ENCODE data around the gene MAD1L1. TPM values are rescaled to one million over a fixed set of nuclear protein-coding genes. Genes with fewer than 3 reads are reported as not detected.
A peak's percentile ranks its signal among the peaks of the same experiment; 100 is the strongest.

Gene MAD1L1
- total RNA-seq, 2 experiments from 2014 or later: 157 to 160 TPM

- Mint-ChIP-seq H3K9me3 (no peaks in the 10 kb centered on the region), H3K36me3 (ENCODE audit: low read depth) (peaks cover 7% of the 10 kb centered on the region), H3K4me1 (ENCODE audit: low read depth) (peaks cover 6% of the 10 kb centered on the region), H3K4me3 (no peak overlapping the region), H3K27ac (no peak overlapping the region), H3K27me3 (no peaks in the 10 kb centered on the region)
- intact Hi-C loops (cut with DNase I, micrococcal nuclease): no loop called here
- H3K27ac ChIP-seq (ENCODE audit: low read depth in 1 of 2, low read length in 2 of 2): no peak overlapping the region
- no peak for TF ChIP-seq CTCF (IDR thresholded peaks at IDR 0.05)
- peaks cover 12% of the 10 kb centered on the region for H3K4me1 ChIP-seq (ENCODE audit: insufficient read depth, low read length)
- DNase-seq (no peak), ATAC-seq (ENCODE audit: poor library complexity) (no peak)
- ChIA-PET POLR2A (no interaction called here), CTCF (no interaction called here)
- no peaks in the 10 kb centered on the region for H3K27me3 ChIP-seq (ENCODE audit: control insufficient read depth in 1 of 2, insufficient read depth in 2 of 2, low read length in 2 of 2)
- H3K9me3 ChIP-seq (ENCODE audit: control insufficient read depth in 1 of 2, insufficient read depth in 1 of 2, low read length in 2 of 2): peaks cover 0 to 7% of the 10 kb centered on the region in 2 experiments
- H3K4me3 ChIP-seq (ENCODE audit: low read length): no peak overlapping the region
- peaks cover 13% of the 10 kb centered on the region for H3K36me3 ChIP-seq (ENCODE audit: insufficient read depth, low read length)
These were observed 418.5 kb downstream of the MAD1L1 start for GRCh38 chr7:1814089-1814811.

GRCh38 chr7:1813394-1814088, 419.2 kb downstream of the MAD1L1 start:
- Histone ChIP-seq H3K27ac (ENCODE audit: low read depth in 1 of 2, low read length in 2 of 2) (no peak overlapping the region), H3K27me3 (ENCODE audit: control insufficient read depth in 1 of 2, insufficient read depth in 2 of 2, low read length in 2 of 2) (no peaks in the 10 kb centered on the region), H3K4me1 (ENCODE audit: insufficient read depth, low read length) (peaks cover 5% of the 10 kb centered on the region), H3K4me3 (ENCODE audit: low read length) (no peak overlapping the region), H3K9me3 (ENCODE audit: control insufficient read depth in 1 of 2, insufficient read depth in 1 of 2, low read length in 2 of 2) (peaks cover 0 to 7% of the 10 kb centered on the region in 2 experiments), H3K36me3 (ENCODE audit: insufficient read depth, low read length) (peaks cover 13% of the 10 kb centered on the region)
- no peaks in the 10 kb centered on the region for H3K4me1 Mint-ChIP-seq (ENCODE audit: low read depth)
- H3K27ac Mint-ChIP-seq: no peak overlapping the region
- DNase-seq: no peak
- intact Hi-C loops (cut with DNase I, micrococcal nuclease): no loop called here
- no peak for TF ChIP-seq CTCF (IDR thresholded peaks at IDR 0.05)
- H3K9me3 Mint-ChIP-seq: no peaks in the 10 kb centered on the region
- H3K36me3 Mint-ChIP-seq (ENCODE audit: low read depth): peaks cover 7% of the 10 kb centered on the region
- no peak overlapping the region for H3K4me3 Mint-ChIP-seq
- ChIA-PET CTCF (no interaction called here), POLR2A (no interaction called here)
- H3K27me3 Mint-ChIP-seq: no peaks in the 10 kb centered on the region
- ATAC-seq (ENCODE audit: poor library complexity): no peak

- ATAC-seq (ENCODE audit: poor library complexity) (no peak), DNase-seq (peak in 4 of 14 experiments; percentile 21 to 50 (median 39))
- intact Hi-C loops (cut with DNase I, micrococcal nuclease): no loop called here
- Histone ChIP-seq H3K4me1 (ENCODE audit: insufficient read depth, low read length) (no peaks in the 10 kb centered on the region), H3K4me3 (ENCODE audit: low read length) (no peak overlapping the region), H3K27me3 (ENCODE audit: control insufficient read depth in 1 of 2, insufficient read depth in 2 of 2, low read length in 2 of 2) (no peaks in the 10 kb centered on the region), H3K9me3 (ENCODE audit: control insufficient read depth in 1 of 2, insufficient read depth in 1 of 2, low read length in 2 of 2) (peaks cover 0 to 7% of the 10 kb centered on the region in 2 experiments), H3K27ac (ENCODE audit: low read depth in 1 of 2, low read length in 2 of 2) (no peak overlapping the region), H3K36me3 (ENCODE audit: insufficient read depth, low read length) (peaks cover 13% of the 10 kb centered on the region)
- no peak overlapping the region for H3K4me3 Mint-ChIP-seq
- no peaks in the 10 kb centered on the region for H3K9me3 Mint-ChIP-seq
- H3K27me3 Mint-ChIP-seq: no peaks in the 10 kb centered on the region
- H3K4me1 Mint-ChIP-seq (ENCODE audit: low read depth): no peaks in the 10 kb centered on the region
- H3K36me3 Mint-ChIP-seq (ENCODE audit: low read depth): peaks cover 7% of the 10 kb centered on the region
- CTCF ChIA-PET: no interaction called here
- POLR2A ChIA-PET: no interaction called here
- TF ChIP-seq CTCF (IDR thresholded peaks at IDR 0.05): no peak
- H3K27ac Mint-ChIP-seq: no peak overlapping the region
These were observed 420.0 kb downstream of the MAD1L1 start for GRCh38 chr7:1812509-1813393.
